Hepatocyte (in vitro differentiated cells): ENCODE data around the gene LYL1. TPM values are rescaled to one million over a fixed set of nuclear protein-coding genes. Genes with fewer than 3 reads are reported as not detected.

Experiments
- DNase-seq: peaks from one replicate; pipeline ENCODE4 v3.0.0-alpha.2; 2016; ENCODE audit warnings: low spot score
- H2AFZ ChIP-seq: fragments of 200-600 bp; sonication (generic); 2 replicates; pipeline ENCODE4 v1.6.0; 2016; ENCODE audit warnings: antibody characterized with exemption, mild to moderate bottlenecking
- H3K27ac ChIP-seq: fragments of 200-600 bp; sonication (generic); 2 replicates; pipeline ENCODE4 v1.5.1; 2016; ENCODE audit warnings: mild to moderate bottlenecking
- H3K27me3 ChIP-seq: fragments of 200-600 bp; sonication (generic); 2 replicates; pipeline ENCODE4 v1.6.1; 2016
- H3K36me3 ChIP-seq: fragments of 200-600 bp; sonication (generic); replicated peaks from 2 replicates; pipeline ENCODE4 v1.5.1; 2016; ENCODE audit warnings: low read depth; ENCODE audit not compliant: insufficient read depth
- H3K4me1 ChIP-seq: fragments of 200-600 bp; sonication (generic); 2 replicates; pipeline ENCODE4 v1.5.1; 2016; ENCODE audit warnings: mild to moderate bottlenecking, moderate library complexity; ENCODE audit not compliant: insufficient read depth
- H3K4me2 ChIP-seq: fragments of 200-600 bp; sonication (generic); 2 replicates; pipeline ENCODE4 v1.6.0; 2016
- H3K4me3 ChIP-seq: fragments of 200-600 bp; sonication (generic); 2 replicates; pipeline ENCODE4 v1.5.1; 2016; ENCODE audit warnings: mild to moderate bottlenecking
- H3K79me2 ChIP-seq: fragments of 200-600 bp; sonication (generic); 2 replicates; pipeline ENCODE4 v1.6.0; 2017; ENCODE audit warnings: mild to moderate bottlenecking
- H3K9me2 ChIP-seq: fragments of 200-600 bp; sonication (generic); replicated peaks from 2 replicates; pipeline ENCODE4 v1.6.0; 2017; ENCODE audit warnings: mild to moderate bottlenecking; ENCODE audit not compliant: insufficient read depth
- H3K9me3 ChIP-seq: fragments of 200-600 bp; sonication (generic); 2 replicates; pipeline ENCODE4 v1.5.1; 2016; ENCODE audit warnings: low read depth, mild to moderate bottlenecking
- H4K20me1 ChIP-seq: fragments of 200-600 bp; sonication (generic); 2 replicates; pipeline ENCODE4 v1.6.0; 2016; ENCODE audit warnings: mild to moderate bottlenecking; ENCODE audit not compliant: insufficient read depth, poor library complexity, severe bottlenecking
- EZH2 ChIP-seq: fragments of 200-600 bp; sonication (generic); IDR thresholded peaks from 2 replicates; pipeline ENCODE4 v1.6.1; 2016; ENCODE audit warnings: antibody characterized with exemption, mild to moderate bottlenecking, borderline replicate concordance
- EZH2phosphoT487 ChIP-seq: fragments of 200-600 bp; sonication (generic); IDR thresholded peaks from one replicate; pipeline ENCODE4 v1.6.1; 2018; ENCODE audit warnings: antibody characterized with exemption, mild to moderate bottlenecking, low read depth, moderate library complexity; ENCODE audit not compliant: unreplicated experiment, severe bottlenecking
- WGBS: methylation state at CpG from one replicate; pipeline ENCODE4 v1.1.6; 2016; ENCODE audit warnings: low lambda C conversion rate; ENCODE audit errors: missing lambda C conversion rate; 5-methylcytosine and 5-hydroxymethylcytosine counted together
- polyA plus RNA-seq: library from polyadenylated mRNA; unstranded; fragments of >200 nt; fragmentation: Nextera tagmentation; extraction: Ambion mirVana; gene quantifications from 2 replicates; pipeline ENCODE4 v1.2.1, GENCODE V29; 2016
- total RNA-seq: library from RNA; depleted of rRNA; stranded (reverse); fragments of >200 nt; gene quantifications from 2 replicates; pipeline ENCODE4 v1.2.3, GENCODE V29; 2014
- TF ChIP-seq, protein P1 (sequence below): fragments of 200-600 bp; sonication (generic); IDR thresholded peaks from 2 replicates; pipeline ENCODE4 v1.5.1; 2016; ENCODE audit warnings: antibody characterized with exemption, mild to moderate bottlenecking; ENCODE audit not compliant: poor library complexity

LYL1 gene
- total RNA-seq (0.36 and 0.47 TPM in 2 replicates), polyA plus RNA-seq (1.0 and 1.4 TPM in 2 replicates)

DNA sequence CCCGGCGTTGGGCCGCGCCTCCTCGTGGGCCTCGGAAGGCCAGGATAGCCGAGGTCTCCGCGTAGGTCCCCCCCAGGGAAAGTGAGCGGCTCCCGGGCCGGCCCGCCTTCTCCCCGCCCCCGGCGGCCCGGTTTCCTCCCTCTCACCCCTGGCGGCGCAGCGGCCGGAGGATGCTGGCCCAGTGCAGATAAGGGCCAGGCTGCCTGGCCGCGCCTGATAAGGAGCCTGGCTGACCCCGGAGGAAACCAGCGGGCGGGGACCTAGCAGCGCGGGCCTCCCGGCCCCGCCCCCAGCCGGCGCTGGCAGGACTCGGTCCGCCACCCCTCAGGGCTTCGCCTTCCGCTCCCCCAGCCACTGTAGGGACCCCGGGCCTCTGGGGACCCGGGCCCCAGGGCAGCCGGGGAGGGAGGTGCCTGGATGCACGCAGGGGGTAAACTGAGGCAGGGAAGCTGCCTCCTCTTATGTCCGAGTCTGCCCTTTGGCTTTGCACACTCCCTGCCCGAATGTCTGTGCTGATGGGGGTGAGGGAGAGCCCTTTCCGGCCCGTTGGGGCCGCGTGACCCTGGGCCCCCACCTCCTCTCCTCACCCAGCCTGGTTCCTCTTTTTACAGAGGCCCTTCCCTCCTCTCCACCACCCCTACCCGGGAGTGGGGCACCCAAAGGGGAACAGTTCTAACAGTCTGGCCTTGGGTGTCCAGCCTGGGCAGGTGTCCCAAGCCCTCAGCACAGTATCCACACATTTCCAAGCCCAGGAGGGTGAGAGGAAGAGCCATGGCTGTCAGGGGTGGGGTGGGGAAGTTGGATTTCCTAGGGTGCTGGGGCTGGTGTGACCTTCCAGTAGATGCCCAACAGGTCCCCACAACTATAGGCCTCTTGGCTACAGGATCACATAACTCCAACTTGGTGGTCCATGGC lies at the start of gene LYL1:
TSS of gene LYL1 (minus strand) at position 193 of the 915 bp plus-strand sequence. CDS start 1,687 bp downstream, outside the sequence.
- Histone ChIP-seq H3K4me3 (no peak within 1 kb of the TSS), H2AFZ (no peak within 1 kb of the TSS), H3K79me2 (no peaks in the 10 kb centered on the region), H3K9me3 (no peaks in the 10 kb centered on the region), H3K36me3 (no peaks in the 10 kb centered on the region), H3K9me2 (no peaks in the 10 kb centered on the region), H3K4me2 (peak within 1 kb of the TSS; percentile 80), H3K4me1 (peaks cover 24% of the 10 kb centered on the region), H4K20me1 (peaks cover 4% of the 10 kb centered on the region), H3K27ac (no peak within 1 kb of the TSS), H3K27me3 (peaks cover 24% of the 10 kb centered on the region)
- no peak for TF ChIP-seq EZH2
- no peak for TF ChIP-seq EZH2phosphoT487
- TF ChIP-seq, protein P1, sequence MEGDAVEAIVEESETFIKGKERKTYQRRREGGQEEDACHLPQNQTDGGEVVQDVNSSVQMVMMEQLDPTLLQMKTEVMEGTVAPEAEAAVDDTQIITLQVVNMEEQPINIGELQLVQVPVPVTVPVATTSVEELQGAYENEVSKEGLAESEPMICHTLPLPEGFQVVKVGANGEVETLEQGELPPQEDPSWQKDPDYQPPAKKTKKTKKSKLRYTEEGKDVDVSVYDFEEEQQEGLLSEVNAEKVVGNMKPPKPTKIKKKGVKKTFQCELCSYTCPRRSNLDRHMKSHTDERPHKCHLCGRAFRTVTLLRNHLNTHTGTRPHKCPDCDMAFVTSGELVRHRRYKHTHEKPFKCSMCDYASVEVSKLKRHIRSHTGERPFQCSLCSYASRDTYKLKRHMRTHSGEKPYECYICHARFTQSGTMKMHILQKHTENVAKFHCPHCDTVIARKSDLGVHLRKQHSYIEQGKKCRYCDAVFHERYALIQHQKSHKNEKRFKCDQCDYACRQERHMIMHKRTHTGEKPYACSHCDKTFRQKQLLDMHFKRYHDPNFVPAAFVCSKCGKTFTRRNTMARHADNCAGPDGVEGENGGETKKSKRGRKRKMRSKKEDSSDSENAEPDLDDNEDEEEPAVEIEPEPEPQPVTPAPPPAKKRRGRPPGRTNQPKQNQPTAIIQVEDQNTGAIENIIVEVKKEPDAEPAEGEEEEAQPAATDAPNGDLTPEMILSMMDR, result no peak
- peak; percentile 82 for DNase-seq
- WGBS, result 10% methylated on average over 29 of the region's 47 CpGs

GRCh38 chr19:13151605-13152355 lies 49.1 kb upstream of the LYL1 start:
- Histone ChIP-seq H3K9me3 (no peaks in the 10 kb centered on the region), H3K4me1 (peaks cover 23% of the 10 kb centered on the region), H2AFZ (no peak overlapping the region), H3K4me3 (peak overlapping the region; percentile 58), H3K36me3 (no peaks in the 10 kb centered on the region), H3K9me2 (no peaks in the 10 kb centered on the region), H3K27ac (peak overlapping the region; percentile 100), H3K4me2 (peak overlapping the region; percentile 96), H3K79me2 (peaks cover 52% of the 10 kb centered on the region), H4K20me1 (peaks cover 16% of the 10 kb centered on the region), H3K27me3 (no peaks in the 10 kb centered on the region)
- TF ChIP-seq EZH2 (no peak), EZH2phosphoT487 (no peak)
- TF ChIP-seq, protein P1, result no peak
- 1% methylated on average over 57 of the region's 71 CpGs for WGBS
- peak; percentile 99 for DNase-seq

GRCh38 chr19:13150931-13151604 lies 48.4 kb upstream of the LYL1 start:
- H3K9me2 ChIP-seq, result no peaks in the 10 kb centered on the region
- H3K36me3 ChIP-seq, result no peaks in the 10 kb centered on the region
- peak overlapping the region; percentile 89 for H3K4me2 ChIP-seq
- peak overlapping the region; percentile 76 for H3K4me3 ChIP-seq
- no peaks in the 10 kb centered on the region for H3K9me3 ChIP-seq
- WGBS, result 2% methylated on average over 17 of the region's 34 CpGs
- H4K20me1 ChIP-seq, result peaks cover 16% of the 10 kb centered on the region
- H3K79me2 ChIP-seq, result peaks cover 52% of the 10 kb centered on the region
- no peaks in the 10 kb centered on the region for H3K27me3 ChIP-seq
- no peak for TF ChIP-seq EZH2
- TF ChIP-seq, protein P1, result no peak
- TF ChIP-seq EZH2phosphoT487, result no peak
- peaks cover 19% of the 10 kb centered on the region for H3K4me1 ChIP-seq
- H3K27ac ChIP-seq, result peak overlapping the region; percentile 100
- DNase-seq, result peak; percentile 35
- no peak overlapping the region for H2AFZ ChIP-seq
